C4-2B (cell line): ENCODE data around the gene FOXN3.

Experiments
- CTCF ChIP-seq: fragments of 450-650 bp; conservative IDR thresholded peaks from 2 replicates; pipeline ENCODE4 v1.5.1; 2017; ENCODE audit warnings: mild to moderate bottlenecking
- ZFX ChIP-seq: fragments of 450-650 bp; IDR thresholded peaks from 2 replicates; pipeline ENCODE4 v1.6.1; 2017

GRCh38 chr14:89283327-89284060 is 133.5 kb downstream of the FOXN3 start:
- TF ChIP-seq CTCF (no peak), ZFX (no peak)
